Measurements from ENCODE around the gene TINAGL1.

DNA sequence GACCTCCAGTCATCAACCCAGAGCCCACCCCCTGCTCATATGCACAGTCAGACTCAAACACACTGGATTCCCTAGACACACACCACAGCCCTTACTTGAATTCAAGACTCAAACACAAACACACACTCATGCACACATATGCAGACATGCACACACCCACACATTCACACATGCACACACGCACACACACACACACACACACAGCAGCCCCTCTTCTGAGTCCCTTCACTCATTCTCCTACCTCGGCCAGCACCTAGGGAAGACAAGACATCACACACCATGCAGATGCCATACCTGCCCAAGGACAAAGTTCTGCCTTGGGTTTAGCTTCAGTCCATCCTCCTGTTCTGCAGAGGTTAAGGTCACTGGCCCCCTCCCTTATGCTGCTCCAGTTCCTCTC lies 39.6 kb downstream of the TINAGL1 start:
- TF ChIP-seq, protein P1, sequence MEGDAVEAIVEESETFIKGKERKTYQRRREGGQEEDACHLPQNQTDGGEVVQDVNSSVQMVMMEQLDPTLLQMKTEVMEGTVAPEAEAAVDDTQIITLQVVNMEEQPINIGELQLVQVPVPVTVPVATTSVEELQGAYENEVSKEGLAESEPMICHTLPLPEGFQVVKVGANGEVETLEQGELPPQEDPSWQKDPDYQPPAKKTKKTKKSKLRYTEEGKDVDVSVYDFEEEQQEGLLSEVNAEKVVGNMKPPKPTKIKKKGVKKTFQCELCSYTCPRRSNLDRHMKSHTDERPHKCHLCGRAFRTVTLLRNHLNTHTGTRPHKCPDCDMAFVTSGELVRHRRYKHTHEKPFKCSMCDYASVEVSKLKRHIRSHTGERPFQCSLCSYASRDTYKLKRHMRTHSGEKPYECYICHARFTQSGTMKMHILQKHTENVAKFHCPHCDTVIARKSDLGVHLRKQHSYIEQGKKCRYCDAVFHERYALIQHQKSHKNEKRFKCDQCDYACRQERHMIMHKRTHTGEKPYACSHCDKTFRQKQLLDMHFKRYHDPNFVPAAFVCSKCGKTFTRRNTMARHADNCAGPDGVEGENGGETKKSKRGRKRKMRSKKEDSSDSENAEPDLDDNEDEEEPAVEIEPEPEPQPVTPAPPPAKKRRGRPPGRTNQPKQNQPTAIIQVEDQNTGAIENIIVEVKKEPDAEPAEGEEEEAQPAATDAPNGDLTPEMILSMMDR (conservative IDR thresholded peaks at IDR 0.05; ENCODE audit: low read length): no peak
- TF ChIP-seq EZH2phosphoT487 (IDR thresholded peaks at IDR 0.05; ENCODE audit: borderline replicate concordance): no peak
